ENCODE data around the gene AMIGO2.
"Not testable (repeated sequence)": the region's sequence is repeated elsewhere in the genome, so short reads cannot be mapped to it uniquely, and the experiment has no call there.

The AMIGO2 gene

DNA sequence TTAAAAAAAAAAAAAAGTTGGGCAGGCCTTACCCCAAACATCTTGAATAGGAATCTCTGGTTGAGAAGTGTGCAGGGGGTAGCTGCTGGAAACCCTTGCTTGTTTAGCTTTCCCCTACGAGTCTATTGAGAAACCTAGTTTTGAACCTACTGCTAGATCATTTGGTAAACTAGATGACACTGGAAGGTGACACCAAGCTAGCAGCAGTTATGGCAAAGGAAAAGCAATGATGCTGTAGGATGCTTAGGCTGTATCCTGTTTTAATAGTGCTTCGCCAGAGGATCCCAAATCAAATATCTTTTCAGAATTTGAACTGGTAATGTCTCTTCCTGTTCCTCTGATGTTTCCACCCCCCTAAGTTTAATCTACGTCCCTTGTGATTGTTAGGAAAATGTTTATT, 5.8 kb downstream of the AMIGO2 start:
- DNase-seq (ENCODE audit: low read depth), result no peak

DNA sequence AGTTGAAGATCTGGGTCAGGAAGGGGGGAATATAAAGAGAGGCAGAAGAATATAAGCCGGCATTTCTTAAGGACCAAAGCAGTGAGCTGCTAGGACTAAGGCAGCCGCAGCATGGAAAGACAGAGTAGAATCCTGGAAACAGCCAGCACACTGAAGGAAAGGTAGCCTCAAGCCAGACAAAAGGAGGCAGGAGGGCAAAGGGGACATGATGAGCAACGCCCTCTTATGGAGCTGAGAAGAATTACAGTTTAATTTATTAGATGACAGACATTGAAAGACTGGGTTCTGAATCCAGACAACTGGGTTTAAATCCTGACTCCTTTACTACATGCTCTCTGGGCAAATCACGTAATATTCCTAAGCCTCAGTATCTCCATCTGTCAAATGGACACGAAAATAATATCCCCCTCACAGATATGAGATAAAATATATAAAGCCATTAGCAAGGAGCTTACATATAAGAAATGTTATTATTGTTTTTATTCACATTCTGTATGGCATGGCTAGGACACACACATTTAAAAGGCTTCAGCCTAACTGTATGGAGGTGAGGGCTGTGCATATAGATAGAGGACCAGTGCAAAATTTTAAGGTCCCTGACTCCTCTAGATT, 8.4 kb downstream of the AMIGO2 start:
- no peak for DNase-seq (ENCODE audit: low read depth)

DNA sequence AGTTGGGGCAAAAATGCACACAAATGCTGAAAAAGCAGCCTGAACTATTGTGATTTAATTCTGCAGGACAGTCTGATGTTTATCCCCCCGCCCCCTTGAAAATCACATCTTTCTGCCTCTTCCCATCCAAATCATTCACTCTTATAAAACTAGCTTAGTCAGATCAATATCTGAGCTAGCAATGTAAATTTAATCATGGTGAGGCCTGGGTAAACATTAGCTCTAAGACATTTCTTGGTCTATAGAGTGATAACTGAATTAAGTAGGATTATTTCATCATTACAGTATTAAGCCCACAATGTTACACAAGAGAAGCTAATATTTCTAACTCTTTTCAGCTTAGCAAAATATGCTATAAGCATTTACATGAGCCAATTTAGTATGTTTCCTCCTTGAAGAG, 9.4 kb downstream of the AMIGO2 start:
- DNase-seq (ENCODE audit: low read depth), result no peak

DNA sequence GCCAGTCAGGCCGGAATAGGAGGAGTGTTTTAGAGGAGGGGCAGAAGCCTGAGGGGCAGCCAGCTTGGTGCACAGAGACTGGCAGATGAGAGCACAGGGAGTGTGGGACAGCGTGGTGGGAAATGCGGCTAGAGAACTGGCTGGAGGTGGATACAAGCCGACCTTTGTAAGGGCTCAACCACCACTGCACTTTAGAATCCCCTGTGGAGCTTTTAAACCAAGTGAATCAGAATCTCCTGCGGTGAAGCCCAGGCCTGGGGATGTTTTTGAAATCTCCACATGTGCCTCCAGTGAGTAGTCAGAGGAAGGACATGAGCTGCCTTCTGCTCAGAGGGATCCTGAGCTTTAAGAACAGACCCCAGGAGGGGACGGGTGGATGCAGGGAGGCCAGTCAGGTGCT, 11.2 kb downstream of the AMIGO2 start:
- no peak for DNase-seq (ENCODE audit: low read depth)

DNA sequence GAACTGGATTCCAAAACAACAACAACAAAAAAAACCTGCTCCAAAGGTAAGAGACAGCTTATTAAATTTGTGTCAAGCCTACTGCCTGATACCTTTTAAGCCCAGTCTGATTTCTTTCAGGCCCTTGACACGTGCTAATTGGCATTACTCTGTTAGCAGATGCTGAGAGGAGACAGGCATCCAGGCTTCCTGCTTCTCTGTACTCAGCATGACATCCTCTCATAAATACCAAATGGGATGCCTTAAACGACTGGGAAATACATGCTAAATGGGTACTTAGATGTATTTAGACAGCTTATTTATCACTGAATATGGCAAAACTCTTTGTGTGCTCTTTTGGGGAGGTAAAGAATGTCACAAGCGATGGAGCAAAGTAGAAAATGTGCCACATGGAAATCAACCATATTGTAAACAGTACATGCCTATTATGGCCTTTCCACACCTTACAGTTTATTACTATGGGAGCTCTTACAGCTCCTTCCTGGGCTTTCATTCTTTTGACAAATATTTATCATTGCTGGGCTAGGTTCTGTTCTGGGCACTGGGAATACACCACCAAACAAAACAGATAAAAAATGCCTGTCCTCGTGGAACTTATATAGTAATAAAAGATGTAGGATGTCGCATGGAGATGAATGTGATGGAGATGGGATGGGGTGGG, 11.9 kb downstream of the AMIGO2 start:
- DNase-seq (ENCODE audit: low read depth), result no peak

DNA sequence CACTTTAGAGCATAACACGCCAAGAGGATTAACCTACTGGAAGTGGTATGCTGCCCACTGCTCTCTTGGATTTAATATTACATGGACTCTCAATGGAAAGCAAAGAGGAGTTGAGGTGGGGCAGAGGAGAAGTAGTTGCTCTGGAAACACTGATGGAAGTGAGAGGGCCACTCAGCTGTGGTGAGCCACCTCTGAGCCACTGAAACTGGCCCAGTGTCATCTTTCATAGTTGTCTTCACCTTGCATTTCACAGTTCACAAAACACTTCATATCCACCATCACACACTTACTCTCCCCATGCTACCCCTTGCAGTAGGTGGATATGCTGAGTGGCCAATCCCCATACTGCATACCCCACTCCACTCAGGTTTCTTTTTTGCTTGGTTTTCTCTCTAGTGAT, 12.6 kb downstream of the AMIGO2 start:
- DNase-seq (ENCODE audit: low read depth), result no peak

DNA sequence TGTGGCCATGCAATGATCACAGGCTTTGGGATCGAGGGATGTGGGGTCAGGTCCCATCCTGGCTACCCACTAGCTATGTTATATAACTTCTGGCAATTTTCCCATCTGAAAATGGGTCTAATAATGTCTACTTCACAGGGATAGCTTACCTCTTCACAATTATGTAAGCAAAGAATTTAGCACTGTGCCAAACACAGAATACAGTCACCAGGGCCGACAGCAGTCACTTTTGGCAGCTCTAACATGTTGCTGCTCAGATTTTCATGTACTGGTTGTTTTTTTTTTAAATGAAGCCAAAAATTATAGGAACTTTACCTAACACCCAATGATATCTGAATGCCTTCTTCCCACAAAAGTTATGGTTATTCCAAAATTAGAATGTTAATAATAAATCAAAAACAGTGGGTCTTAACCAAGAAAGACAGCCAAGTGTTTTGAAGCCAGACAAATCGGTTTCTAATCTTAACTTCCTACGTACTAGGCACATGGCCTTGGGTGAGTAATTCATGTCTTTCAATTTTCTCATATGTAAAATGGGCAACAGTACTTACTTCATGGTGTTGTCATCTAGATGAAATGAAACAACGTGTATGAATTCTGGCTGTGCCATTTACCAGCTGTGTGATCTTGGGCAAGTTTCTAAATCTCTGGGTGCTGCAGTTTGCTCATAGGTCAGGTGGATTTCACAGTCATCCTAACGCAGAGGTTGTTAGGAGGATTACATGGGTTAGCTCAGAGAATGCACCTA, 13.3 kb downstream of the AMIGO2 start:
- no peak for DNase-seq (ENCODE audit: low read depth)

DNA sequence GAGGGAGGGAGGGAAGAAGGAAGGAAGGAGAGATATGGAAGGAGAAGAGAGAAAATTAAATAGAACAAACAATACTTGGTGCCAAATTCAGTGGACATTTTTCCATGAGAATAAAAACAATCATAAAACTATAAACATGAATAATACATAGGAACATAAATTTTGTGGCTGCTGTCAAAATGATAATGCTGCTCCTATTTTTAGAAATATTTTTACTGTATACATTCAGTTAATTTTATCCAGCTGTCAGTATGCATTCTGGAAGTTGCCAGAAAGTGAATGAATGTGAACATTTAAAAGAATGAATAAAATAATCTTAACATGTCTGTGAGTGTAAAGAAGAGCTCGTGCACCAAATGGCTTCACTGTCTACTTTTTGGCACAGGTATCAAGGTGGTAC, 14.2 kb downstream of the AMIGO2 start:
- no peak for DNase-seq (ENCODE audit: low read depth)

DNA sequence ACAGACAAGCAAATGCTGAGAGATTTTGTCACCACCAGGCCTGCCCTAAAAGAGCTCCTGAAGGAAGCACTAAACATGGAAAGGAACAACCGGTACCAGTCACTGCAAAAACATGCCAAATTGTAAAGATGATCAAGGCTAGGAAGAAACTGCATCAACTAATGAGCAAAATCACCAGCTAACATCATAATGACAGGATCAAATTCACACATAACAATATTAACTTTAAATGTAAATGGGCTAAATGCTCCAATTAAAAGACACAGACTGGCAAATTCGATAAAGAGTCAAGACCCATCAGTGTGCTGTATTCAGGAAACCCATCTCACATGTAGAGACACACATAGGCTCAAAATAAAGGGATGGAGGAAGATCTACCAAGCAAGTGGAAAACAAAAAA, 21.1 kb downstream of the AMIGO2 start:
- DNase-seq (ENCODE audit: low read depth), result not testable (repeated sequence)

DNA sequence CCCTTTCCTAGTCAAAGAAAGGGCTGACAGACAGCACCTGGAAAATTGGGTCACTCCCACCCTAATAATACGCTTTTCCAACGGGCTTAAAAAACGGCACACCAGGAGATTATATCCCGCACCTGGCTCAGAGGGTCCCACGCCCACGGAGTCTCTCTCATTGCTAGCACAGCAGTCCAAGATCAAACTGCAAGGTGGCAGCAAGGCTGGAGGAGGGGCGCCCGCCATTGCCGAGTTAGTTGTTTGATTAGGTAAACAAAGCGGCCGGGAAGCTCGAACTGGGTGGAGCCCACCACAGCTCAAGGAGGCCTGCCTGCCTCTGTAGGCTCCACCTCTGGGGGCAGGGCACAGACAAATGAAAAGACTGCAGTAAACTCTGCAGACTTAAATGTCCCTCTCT, 22.8 kb downstream of the AMIGO2 start:
- DNase-seq (ENCODE audit: low read depth), result not testable (repeated sequence)

DNA sequence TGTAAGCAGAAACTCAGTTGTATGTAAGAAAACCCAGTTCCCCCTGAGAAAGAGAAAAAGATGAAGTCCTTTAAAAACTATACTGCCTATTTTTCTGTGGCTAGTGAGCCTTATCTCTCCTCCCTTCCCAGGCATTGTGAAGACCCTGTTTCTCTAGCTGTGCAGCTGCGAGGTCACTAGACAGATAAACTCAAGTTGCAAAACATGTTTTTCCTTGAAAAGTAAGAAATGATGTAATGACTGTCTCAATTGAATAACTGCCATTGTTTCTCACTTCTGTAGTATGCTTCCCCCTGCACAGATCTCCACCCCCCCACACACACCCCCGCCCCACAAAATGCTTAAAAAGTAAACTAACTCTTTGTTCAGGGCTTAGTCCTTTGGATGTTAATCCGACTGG, 23.9 kb downstream of the AMIGO2 start:
- DNase-seq (ENCODE audit: low read depth), result not testable (repeated sequence)

DNA sequence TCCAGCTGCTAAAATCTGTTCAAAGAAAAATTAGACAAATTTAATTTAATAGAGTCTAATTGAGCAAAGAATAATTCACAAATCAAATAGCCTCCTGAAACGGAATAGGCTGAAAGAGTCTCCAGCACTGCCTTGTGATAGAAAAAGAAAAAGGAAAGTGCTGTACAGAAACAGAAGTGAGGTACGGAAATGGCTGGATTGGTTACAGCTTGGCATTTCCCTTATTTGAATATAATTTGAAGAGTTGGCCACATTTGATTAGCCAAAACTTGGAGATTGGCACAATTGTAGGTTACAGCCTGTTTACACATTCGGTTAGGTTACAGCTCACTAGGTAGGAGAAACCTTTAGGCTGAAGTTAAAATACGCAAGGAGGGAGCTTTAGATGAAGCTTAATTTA, 25.1 kb downstream of the AMIGO2 start:
- no peak for DNase-seq (ENCODE audit: low read depth)

DNA sequence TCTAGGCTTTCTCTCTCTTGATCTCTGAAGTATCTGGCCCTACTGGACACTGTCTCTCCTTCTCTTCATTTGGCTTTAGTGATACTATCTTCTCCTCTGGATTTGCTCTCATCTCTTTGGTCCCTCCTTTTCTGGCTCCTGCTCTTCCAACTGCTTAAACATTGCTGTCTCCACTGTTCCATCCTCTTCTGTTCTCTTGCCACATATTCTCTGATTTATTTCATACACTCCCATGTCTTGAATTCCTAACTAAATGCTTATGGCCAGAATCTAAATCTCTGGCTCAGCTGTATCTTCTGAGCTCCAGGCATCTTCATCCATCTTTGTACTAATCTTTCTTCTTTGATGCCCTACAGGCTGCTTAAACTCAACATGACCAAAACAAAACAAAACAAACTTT, 25.8 kb downstream of the AMIGO2 start:
- no peak for DNase-seq (ENCODE audit: low read depth)

DNA sequence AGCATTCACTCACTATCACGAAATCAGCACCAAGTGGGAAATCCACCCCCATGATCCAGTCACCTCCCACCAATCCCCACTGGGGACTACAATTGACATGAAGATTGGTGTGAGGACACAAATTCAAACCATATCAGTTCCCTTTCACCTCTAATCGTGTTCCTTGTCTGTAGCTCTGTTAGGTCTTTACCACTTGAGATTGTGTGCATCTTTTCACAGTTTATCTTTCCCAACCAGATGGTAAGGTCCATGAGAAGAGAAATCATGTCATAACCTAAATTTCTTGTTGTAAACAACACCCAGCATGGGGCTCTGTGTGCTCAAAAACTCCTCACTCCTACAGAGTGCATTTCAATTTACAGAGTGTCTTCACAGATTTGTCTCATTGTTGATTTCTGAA, 27.5 kb downstream of the AMIGO2 start:
- DNase-seq (ENCODE audit: low read depth), result no peak

DNA sequence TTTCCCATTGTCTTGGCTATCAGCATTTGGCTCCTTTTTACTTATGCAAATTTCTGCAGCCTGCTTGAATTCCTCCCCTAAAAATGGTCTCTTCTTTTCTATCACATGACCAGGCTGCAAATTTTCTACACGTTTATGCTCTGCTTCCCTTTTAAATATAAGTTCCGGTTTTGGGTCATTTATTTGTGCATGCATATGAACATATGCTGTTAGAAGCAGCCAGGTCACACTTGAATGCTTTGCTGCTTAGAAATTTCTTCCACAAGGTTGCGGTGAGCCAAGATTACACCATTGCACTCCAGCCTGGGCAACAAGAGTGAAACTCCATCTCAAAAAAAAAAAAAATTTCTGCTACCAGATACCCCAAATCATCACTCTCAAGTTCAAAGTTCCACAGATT, 28.5 kb downstream of the AMIGO2 start:
- not testable (repeated sequence) for DNase-seq (ENCODE audit: low read depth)

DNA sequence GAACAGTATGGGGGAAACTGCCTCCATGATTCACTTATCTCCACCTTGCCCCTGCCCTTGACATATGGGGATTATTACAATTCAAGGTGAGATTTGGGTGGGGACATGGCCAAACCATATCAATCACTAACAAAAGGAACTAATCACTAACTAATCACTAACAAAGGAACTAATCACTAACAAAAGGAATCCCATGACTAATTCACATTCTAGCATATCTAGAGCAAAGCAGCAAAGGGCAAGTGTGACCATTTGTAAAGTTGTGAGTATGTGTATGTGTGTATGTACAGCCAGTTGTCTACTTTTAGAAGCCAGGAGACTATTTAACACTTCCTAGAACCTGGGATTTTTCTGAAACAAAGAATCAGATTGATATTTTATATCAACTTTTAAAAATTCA, 31.2 kb downstream of the AMIGO2 start:
- no peak for DNase-seq (ENCODE audit: low read depth)

DNA sequence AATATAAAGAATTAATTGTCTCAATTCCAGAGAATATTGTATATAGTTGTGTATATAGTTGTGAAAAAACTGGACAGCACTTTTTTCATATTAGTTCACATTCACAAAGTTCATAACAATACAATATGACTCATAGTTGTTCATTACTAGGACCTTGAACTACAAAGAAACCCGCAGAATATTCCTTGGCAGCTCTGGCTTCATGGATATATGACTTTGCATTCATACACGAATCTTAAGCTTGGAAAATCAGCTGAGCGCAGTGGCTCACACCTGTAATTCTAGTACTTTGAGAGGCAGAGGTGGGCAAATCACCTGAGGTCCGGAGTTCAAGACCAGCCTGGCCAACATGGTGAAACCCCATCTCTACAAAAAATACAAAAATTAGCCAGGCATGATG, 38.4 kb downstream of the AMIGO2 start:
- DNase-seq (ENCODE audit: low read depth), result no peak

DNA sequence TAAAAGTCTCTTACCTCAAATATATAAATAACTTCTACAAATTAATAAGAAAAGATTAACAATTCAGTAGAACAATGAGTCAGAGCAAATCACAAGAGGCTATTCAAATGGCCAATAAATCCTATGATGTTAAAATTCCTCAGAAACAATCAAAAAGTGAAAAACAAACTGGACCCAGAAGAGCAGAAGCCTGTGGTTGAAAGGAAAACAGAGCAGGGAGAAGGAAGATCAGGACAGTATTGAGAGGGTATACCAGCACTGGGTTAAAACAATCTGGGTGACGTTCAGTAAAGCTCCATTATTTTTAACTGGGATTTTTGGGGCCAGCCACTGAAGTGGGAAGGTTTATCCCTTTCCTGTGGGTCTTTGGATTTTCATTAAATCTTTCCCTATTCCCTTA, 40.0 kb downstream of the AMIGO2 start:
- no peak for DNase-seq (ENCODE audit: low read depth)

DNA sequence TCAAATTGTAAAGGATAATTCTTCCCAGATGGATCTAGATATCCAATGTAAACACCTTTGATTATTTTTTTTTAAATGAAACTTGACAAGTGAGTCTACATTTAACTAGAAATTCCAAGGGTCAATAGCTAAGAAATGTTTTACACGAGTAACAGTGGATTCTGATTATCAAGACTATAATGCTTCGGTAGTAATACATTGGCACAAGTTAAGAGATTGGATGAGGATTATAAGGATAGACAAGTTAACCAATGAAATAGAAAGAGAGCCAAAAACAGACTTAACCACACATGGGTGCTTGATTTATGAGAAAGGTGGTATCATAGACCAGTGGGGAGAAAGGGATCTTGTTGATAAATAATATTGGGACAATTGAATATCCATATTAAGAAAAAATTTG, 40.7 kb downstream of the AMIGO2 start:
- no peak for DNase-seq (ENCODE audit: low read depth)

DNA sequence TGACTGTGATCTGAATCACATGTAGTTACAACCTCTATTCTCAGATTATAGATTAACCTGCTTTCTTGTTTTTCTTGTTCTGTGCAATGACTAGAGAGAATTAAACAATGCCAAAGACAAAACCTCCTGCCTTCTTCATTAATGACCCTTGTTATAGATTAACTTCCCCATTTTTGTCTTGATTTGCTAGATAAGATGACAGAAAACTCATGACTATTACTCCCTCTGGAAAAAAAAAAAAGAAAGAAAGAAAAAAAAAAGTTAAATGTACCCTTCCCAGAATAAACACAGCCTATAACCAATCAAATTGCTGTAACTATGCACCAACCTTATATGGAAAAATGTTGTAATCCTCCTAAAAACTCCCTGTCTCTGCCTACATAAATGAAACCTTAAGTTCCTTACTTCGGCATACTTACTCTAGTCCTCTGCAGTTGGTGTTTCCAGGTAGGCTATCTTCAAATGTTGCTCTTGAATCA, 41.5 kb downstream of the AMIGO2 start:
- DNase-seq (ENCODE audit: low read depth), result no peak

DNA sequence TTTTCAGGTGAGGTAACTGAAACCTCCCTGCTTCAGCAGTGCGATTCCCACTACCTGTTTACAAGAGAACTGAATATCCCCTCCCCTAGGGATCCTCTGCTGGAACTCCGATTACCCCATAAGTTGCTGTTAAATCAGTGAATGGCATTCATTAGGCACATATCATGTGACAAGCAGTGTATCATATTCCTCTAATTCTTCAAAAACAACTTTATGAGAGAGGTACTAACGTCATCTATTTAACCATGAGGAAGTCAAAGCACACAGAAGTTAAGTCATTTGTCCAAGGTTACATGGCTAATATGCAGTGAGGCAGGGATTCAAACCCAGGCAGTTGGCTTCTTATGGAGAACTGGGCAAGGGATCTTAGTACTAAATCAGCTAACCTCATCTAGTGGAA, 44.3 kb downstream of the AMIGO2 start:
- DNase-seq (ENCODE audit: low read depth), result no peak

DNA sequence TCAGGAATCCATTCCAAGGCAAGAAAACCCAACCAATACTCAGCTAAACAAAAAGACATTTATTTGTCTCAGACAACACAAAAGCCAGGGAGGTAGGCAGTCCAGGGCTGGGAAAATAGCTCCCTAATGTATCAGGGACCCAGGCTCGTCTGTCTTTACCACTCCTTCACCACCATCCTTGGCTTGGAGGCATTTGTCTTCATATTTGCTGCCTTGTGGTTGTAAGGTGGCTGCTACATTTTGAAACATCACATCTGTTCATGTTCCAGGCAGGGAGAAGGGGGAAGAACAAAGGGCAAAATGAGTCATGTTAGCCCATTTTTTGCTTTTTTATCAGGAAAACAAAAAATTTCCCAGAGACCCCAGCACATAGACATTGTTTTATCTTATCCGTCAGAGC, 45.1 kb downstream of the AMIGO2 start:
- no peak for DNase-seq (ENCODE audit: low read depth)

DNA sequence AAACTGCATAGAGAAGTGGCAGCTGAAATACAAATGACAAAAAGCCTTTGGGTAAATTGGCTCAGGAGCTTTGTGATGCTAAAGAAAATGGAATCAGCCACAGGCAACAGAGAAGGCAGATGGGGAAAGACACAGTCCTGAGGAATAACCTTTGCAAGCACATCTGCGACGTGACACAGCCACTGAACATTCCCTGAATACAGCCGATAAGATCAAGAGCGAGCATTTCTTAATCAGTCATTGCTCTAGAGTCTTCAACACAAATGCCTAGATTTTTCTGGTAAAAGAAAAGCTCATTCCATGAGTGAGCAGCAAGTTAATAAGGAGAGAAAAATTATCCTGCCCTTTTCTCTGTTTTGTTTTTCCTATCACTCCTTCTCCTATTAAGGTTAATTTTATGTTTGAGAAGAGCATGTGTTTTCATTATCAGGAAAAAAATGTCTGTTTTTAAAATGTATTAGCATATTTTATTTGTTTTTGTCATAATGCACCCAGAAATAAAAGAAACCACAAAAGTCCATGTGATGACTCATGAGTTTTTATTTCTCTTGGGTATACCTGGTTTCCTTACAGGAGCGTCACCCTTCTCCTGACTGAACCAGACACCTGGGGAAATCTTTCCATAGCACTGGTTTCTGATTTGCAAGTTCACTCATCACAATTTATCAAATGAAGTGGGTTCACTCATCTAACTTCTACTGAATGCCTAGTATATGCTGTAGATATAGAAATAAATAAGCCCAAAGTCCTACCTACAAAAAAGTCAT, 45.8 kb downstream of the AMIGO2 start:
- DNase-seq (ENCODE audit: low read depth), result no peak

Measured in non-pigmented ciliary epithelial cell (primary cell).